A549 (cell line): ENCODE results near the gene RGMA.

Source experiments
- CBX8 ChIP-seq: fragments of 200-600 bp; sonication (generic); IDR thresholded peaks from 2 replicates; pipeline ENCODE4 v1.6.1; 2016
- CTCF ChIP-seq: fragments of >200 bp; sonication (Bioruptor Twin); formaldehyde crosslinking; IDR thresholded peaks from 3 replicates; pipeline ENCODE4 v1.5.1; 2016
- HMGXB4 ChIP-seq: fragments of 250-450 bp; sonication (Bioruptor Pico); IDR thresholded peaks from 2 replicates; pipeline ENCODE4 v1.5.0; 2021; ENCODE audit warnings: mild to moderate bottlenecking, moderate library complexity, borderline replicate concordance
- JUN ChIP-seq, 2 experiments: fragments of >200 bp; sonication (Bioruptor Twin); formaldehyde crosslinking; IDR thresholded peaks; 2 replicates in 1 of 2; 3 replicates in 1 of 2; pipeline ENCODE4 v1.6.1; 2016 to 2017
- POLR2A ChIP-seq: IDR thresholded peaks from 2 replicates; pipeline ENCODE4 v1.6.1; 2012; ENCODE audit warnings: mild to moderate bottlenecking, low read length
- RFX5 ChIP-seq: fragments of 450-650 bp; IDR thresholded peaks from 2 replicates; pipeline ENCODE4 v1.7.1; 2014; ENCODE audit warnings: antibody characterized with exemption, mild to moderate bottlenecking, moderate library complexity
- TF ChIP-seq, protein P1 (sequence below): IDR thresholded peaks from 2 replicates; pipeline ENCODE4 v1.6.1; 2012

DNA sequence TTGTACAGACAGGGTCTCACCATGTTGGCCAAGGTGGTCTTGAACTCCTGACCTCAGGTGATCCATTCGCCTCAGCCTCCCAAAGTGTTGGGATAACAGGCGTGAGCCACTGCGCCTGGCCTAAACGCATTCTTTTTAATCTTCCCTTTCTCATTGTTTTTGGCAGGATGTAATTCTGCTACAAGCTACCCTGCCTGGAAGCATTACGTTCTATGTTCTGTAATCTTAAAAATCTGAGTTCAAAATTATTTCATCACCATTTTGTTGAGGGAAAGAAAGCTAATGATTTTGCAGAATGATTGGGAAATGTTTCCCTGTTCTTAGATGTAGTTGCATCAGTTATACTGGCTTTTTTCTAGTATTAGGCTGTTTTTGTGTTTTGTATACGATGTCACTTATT, 71.5 kb downstream of the RGMA start:
- no peak for TF ChIP-seq RFX5
- no peak for TF ChIP-seq HMGXB4 (CRISPR knock-in tag)
- no peak for TF ChIP-seq CTCF
- no peak for TF ChIP-seq CBX8
- TF ChIP-seq, protein P1, sequence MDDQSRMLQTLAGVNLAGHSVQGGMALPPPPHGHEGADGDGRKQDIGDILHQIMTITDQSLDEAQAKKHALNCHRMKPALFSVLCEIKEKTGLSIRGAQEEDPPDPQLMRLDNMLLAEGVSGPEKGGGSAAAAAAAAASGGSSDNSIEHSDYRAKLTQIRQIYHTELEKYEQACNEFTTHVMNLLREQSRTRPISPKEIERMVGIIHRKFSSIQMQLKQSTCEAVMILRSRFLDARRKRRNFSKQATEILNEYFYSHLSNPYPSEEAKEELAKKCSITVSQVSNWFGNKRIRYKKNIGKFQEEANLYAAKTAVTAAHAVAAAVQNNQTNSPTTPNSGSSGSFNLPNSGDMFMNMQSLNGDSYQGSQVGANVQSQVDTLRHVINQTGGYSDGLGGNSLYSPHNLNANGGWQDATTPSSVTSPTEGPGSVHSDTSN = no peak
- no peak for TF ChIP-seq JUN (IDR thresholded peaks at IDR 0.05)
- TF ChIP-seq POLR2A = no peak
